RPMI8226 (cell line): ENCODE data around the gene SELL.
"Not testable (repeated sequence)": the region's sequence is repeated elsewhere in the genome, so short reads cannot be mapped to it uniquely, and the experiment has no call there.

Experiments
- DNase-seq: peaks from one replicate; pipeline ENCODE4 v3.0.0-alpha.2; 2015

SELL gene

DNA sequence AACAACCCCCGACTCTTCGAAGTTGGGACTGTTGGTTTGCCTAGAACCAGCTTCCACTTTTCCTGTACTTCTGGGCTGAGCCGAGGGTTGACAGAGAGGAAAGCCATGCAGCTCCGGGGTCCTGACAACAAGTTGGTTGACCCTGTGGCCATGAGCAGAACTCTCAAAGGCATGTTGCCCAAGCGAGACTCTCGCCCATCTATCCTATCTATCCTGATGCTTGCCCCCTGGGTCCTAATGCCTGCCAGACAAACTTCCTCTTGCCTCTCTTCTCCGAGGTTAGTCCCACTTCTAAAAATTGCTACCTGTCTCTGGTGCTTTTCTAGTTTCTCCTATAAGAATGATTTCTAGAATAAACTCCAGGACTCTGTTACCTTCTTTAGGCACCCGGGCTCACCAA is 48.7 kb downstream of the SELL start:
- not testable (repeated sequence) for DNase-seq

DNA sequence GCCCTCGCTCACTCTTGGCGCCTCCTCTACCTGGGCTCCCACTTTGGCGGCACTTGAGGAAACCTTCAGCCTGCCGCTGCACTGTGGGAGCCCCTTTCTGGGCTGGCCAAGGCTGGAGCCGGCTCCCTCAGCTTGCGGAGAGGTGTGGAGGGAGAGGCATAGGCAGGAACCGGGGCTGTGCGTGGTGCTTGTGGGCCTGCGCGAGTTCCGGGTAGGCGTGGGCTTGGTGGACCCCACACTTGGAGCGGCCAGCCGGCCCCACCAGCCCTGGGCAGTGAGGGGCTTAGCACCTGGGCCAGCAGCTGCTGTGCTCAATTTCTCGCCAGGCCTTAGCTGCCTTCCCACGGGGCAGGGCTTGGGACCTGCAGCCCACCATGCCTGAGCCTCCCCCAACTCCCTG is 50.4 kb downstream of the SELL start:
- DNase-seq: not testable (repeated sequence)

DNA sequence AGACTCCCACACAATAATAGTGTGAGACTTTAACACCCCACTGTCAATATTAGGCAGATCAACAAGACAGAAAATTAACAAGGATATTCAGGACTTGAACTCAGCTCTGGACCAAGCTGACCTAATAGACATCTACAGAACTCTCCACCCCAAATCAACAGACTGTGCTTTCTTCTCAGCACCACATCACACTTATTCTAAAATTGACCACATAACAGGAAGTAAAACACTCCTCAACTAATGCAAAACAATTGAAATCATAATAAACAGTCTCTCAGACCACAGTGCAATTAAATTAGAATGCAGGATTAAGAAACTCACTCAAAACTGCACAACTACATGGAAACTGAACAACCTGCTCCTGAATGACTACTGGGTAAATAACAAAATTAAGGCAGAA is 52.6 kb downstream of the SELL start:
- not testable (repeated sequence) for DNase-seq

DNA sequence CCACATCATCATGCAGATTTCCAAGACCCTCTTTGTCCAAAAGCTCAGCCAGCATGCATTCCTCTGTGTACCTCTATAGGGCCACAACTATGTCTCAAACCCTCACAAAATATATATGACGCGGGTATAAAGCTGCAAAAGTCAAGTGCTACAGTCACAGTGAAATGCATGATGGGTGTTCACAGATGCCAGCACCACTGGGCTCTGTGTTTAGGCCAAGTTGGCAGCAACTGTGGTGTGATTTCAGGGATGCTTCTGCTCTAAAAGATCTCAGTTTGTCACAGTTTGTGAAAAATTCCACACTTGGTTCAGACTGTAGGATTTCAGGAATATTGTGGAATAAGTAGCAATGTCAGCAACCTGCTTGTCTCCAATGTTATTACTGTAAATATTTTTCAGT is 57.5 kb downstream of the SELL start:
- DNase-seq: no peak

DNA sequence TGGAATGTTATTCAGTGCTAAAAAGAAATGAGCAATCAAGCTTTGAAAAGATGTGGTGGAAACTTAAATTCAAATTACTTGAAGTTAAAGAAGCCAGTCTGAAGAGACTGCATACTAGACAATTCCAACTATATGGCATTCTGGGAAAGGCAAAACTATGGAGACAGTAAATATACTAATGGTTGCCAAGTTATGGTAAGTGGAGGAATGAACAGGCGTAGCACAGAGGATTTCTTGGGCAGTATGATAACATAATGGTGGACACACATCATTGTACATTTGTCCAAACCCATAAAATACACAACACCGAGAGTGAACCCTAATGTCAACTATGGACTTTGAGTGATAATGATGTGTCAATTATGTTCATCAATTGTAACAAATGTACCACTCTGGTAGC is 60.4 kb downstream of the SELL start:
- DNase-seq: no peak

DNA sequence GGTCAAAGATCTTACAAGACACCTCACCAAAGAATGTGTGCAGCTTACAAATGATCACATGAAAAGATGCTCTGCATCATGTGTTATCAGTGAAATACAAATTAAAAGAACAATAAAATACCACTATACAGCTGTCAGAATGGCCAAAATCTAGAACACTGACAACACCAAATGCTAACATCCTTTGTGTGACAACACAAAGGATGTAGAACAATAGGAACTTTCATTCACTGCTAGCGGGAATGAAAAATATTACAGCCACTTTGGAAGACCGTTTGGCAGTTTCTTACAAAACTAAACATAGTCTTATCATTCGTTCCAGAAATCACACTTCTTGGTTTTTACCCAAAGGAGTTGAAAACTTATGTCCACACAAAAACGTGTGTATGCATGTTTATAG is 60.9 kb downstream of the SELL start:
- no peak for DNase-seq

DNA sequence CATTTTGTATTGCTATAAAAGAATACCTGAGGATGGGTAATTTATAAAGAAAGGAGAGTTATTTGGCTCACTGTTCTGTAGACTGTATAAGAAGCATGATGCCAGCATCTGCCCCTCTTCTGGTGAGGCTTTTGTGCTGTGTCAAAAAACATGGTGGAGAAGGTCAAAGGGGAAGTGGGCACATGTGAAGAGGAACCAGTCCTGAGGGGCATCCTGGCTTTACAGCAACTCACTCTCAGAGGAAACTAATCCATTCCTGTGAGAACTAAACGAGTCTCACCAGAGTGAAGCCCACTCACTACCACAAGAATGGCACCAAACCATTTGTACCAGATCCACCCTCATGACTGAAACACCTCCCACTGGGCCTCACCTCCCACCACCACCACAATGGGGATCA is 62.7 kb downstream of the SELL start:
- no peak for DNase-seq

DNA sequence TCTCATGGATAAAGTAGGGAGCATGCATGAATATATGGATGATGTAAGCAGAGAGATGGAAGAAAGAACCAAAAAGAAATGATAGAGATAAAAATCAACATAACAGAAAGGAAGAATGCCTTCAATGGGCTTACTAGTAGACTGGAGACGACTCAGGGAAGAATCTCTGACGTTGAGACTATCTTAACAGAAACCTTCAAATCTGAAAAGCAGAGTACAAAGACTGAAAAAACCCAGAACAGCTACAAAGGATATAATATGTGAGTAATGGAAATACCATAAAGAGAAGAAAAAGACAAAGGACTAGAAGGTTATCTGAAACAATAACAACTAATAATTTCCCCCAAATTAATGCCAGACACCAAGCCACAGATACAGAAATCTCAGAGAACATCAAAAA is 63.2 kb downstream of the SELL start:
- DNase-seq: no peak

DNA sequence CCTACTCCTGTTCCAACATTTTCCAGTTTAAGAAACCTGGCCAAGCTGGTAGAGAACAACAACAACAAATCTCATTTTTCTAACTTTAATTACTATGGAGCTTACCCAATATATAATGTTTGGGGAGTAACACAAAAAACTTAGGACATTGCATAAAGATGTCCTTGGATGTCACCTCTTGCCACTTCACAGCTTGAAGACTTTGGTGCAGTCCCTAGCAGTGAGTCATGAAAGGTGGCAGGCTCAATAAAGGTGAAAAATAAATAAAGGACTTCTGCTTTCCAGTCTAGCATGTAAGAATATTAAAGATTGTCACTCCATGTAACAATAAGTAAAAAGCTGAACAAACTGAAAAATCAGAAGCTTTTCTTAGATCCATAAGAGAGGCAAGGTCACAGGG is 63.9 kb downstream of the SELL start:
- DNase-seq: no peak

DNA sequence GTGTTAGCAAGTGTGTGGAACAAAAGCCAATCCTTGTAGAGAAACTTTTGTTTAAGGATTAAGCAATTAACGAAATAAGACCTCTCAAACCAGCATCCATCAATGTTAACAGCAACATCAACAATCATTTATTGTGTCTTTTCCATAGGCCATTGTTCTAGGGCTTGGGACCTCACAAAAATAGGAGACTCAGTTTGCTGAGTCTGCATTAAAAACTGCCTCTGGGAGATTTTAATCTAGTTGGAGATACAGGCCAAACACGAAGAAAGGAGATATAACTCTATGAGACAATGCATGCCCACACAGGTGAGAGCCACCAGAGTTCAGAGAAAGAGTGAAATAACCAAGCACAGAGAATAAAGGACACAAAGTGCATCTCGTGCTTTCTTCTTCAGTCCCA is 67.1 kb downstream of the SELL start:
- no peak for DNase-seq
